ENCODE data around the gene HS3ST3B1.

GRCh38 chr17:14320734-14321475 is 20.0 kb downstream of the HS3ST3B1 start:
- TF ChIP-seq POLR2AphosphoS5 (IDR thresholded peaks at IDR 0.05) (no peak), CTCF (IDR thresholded peaks at IDR 0.05) (no peak), POLR2A (IDR thresholded peaks at IDR 0.05) (no peak), EP300 (IDR thresholded peaks at IDR 0.05) (no peak)
